Measurements from ENCODE around the gene FAM53C.

DNA sequence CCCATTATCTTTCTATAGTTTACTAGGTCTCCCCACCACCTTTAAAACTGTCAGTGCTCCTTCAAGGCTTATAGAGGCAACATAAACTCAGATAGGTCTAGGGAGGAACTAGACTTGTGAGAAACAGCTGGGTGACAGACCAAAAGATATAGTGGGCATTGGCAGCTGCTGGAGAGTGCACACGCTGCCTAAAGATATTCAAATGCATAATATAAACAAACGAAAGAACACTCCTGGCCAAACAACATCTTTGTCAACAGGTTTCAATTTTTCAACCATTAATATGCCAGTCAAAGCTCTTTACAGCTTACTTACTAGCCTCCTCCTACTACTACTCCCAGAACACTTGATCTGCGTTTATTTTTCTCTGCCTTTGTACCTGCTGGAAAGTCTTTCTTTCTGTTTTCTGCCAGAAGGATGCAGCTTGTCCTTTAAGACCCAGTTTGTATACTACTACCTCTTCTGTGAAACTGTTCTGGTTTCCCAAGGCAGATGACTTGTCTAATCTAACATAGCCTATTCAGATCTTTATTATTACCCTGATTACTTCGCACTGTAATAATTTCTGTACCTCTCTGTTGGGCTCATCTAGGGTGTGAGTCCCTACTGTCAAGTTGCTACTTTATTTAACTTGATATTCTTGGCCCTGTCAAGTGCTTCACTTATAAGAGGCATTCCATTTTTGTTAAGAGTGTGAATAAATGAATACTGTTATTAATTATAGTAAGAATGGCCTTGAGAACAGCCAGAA, 28.7 kb downstream of the FAM53C start:
- TF ChIP-seq CTCF (IDR thresholded peaks at IDR 0.05) (no peak), POLR2A (IDR thresholded peaks at IDR 0.05) (no peak)
